HG02943 (cell line): ENCODE data around the gene NUTM2F.
"Not testable (repeated sequence)": the region's sequence is repeated elsewhere in the genome, so short reads cannot be mapped to it uniquely, and the experiment has no call there.

Experiments used
- ATAC-seq: cut with Tn5 transposase; IDR thresholded peaks from one replicate; pipeline ENCODE4 v1.9.1; 2021; ENCODE audit warnings: mild to moderate bottlenecking, low read depth, moderate library complexity; ENCODE audit not compliant: unreplicated experiment

Gene NUTM2F

GRCh38 chr9:94317949-94318657 lies 10.3 kb downstream of the NUTM2F start:
- not testable (repeated sequence) for ATAC-seq

- ATAC-seq = not testable (repeated sequence)
Observed at GRCh38 chr9:94316236-94316635, 12.2 kb downstream of the NUTM2F start.

GRCh38 chr9:94315034-94315984 lies 13.1 kb downstream of the NUTM2F start:
- ATAC-seq = not testable (repeated sequence)

GRCh38 chr9:94303321-94303720 lies 25.1 kb downstream of the NUTM2F start:
- ATAC-seq = no peak

- ATAC-seq = no peak
Observed at GRCh38 chr9:94302426-94302825, 26.0 kb downstream of the NUTM2F start.

GRCh38 chr9:94301583-94301982 lies 26.9 kb downstream of the NUTM2F start:
- no peak for ATAC-seq

GRCh38 chr9:94300470-94301301 lies 27.8 kb downstream of the NUTM2F start:
- no peak for ATAC-seq

- ATAC-seq = no peak
Observed at GRCh38 chr9:94298949-94299599, 29.4 kb downstream of the NUTM2F start.

- ATAC-seq = no peak
Observed at GRCh38 chr9:94289691-94290090, 38.8 kb downstream of the NUTM2F start.

- no peak for ATAC-seq
Observed at GRCh38 chr9:94287877-94288513, 40.4 kb downstream of the NUTM2F start.

GRCh38 chr9:94286116-94286515 lies 42.3 kb downstream of the NUTM2F start:
- no peak for ATAC-seq

GRCh38 chr9:94281101-94281500 lies 47.3 kb downstream of the NUTM2F start:
- ATAC-seq = no peak

- no peak for ATAC-seq
Observed at GRCh38 chr9:94280409-94280989, 47.9 kb downstream of the NUTM2F start.

- ATAC-seq = no peak
Observed at GRCh38 chr9:94277885-94278536, 50.4 kb downstream of the NUTM2F start.

GRCh38 chr9:94277029-94277428 lies 51.4 kb downstream of the NUTM2F start:
- not testable (repeated sequence) for ATAC-seq

GRCh38 chr9:94270009-94270408 lies 58.4 kb downstream of the NUTM2F start:
- ATAC-seq = no peak

GRCh38 chr9:94269264-94269663 lies 59.2 kb downstream of the NUTM2F start:
- ATAC-seq = no peak
